ENCODE measurements around the gene ADPRHL1. TPM values are rescaled to one million over a fixed set of nuclear protein-coding genes. Genes with fewer than 3 reads are reported as not detected.
"Not testable (repeated sequence)": the region's sequence is repeated elsewhere in the genome, so short reads cannot be mapped to it uniquely, and the experiment has no call there.

Gene ADPRHL1
- total RNA-seq, 1 experiment from 2014 or later, result 11.5 TPM

GRCh38 chr13:113393226-113393562 lies 60.1 kb downstream of the ADPRHL1 start:
- ChIA-PET CTCF (no interaction called here), POLR2A (ENCODE audit: unreplicated experiment) (no interaction called here)
- Histone ChIP-seq H2AFZ (no peak overlapping the region), H3K4me3 (peak overlapping the region; percentile 59; the same call in 1 of the 2 replicates), H4K20me1 (ENCODE audit: insufficient read depth) (no peaks in the 10 kb centered on the region), H3K4me1 (replicated peaks; ENCODE audit: insufficient read depth) (0 out of 2 replicates have a peak, but pooled peaks cover 4% of the 10 kb centered on the region), H3K27me3 (ENCODE audit: insufficient read depth, low read depth) (peaks cover 34% of the 10 kb centered on the region), H3F3A (ENCODE audit: insufficient read depth, low read depth) (peaks cover 15% of the 10 kb centered on the region; the same call in 1 of the 2 replicates), H3K79me2 (ENCODE audit: low read depth) (no peaks in the 10 kb centered on the region), H3K9me3 (ENCODE audit: insufficient read depth, low read depth) (no peaks in the 10 kb centered on the region), H3K27ac (no peak overlapping the region), H3K4me2 (peak overlapping the region; percentile 87), H3K36me3 (ENCODE audit: low read depth) (no peaks in the 10 kb centered on the region), H3K9me2 (ENCODE audit: insufficient read depth) (no peaks in the 10 kb centered on the region)
- no TSS peak for BruUV-seq (replicated peaks)
- no peak for DNase-seq
- TF ChIP-seq EZH2 (IDR thresholded peaks at IDR 0.05; ENCODE audit: low read depth), result no peak
- TF ChIP-seq CTCF (conservative IDR thresholded peaks at IDR 0.05), result no peak
- intact Hi-C loops (cut with micrococcal nuclease; ENCODE audit: unreplicated experiment), result loop anchor here (5.0 kb wide), 1 partner anchor 54 kb away; no protein-coding TSS in a partner anchor

- no peak overlapping the region for H2AFZ ChIP-seq
- DNase-seq, result no peak
- H3K79me2 ChIP-seq (ENCODE audit: low read depth), result no peaks in the 10 kb centered on the region
- CTCF ChIA-PET, result interaction anchor here (0.7 kb wide), 1 partner anchor 408 kb away, joined by 3 read pairs; no protein-coding TSS in a partner anchor
- peaks cover 15% of the 10 kb centered on the region; the same call in 1 of the 2 replicates for H3F3A ChIP-seq (ENCODE audit: insufficient read depth, low read depth)
- no peak for TF ChIP-seq EZH2 (IDR thresholded peaks at IDR 0.05; ENCODE audit: low read depth)
- no peak for TF ChIP-seq CTCF (conservative IDR thresholded peaks at IDR 0.05)
- no peak overlapping the region for H3K27ac ChIP-seq
- H3K4me3 ChIP-seq, result no peak overlapping the region
- no peaks in the 10 kb centered on the region for H4K20me1 ChIP-seq (ENCODE audit: insufficient read depth)
- POLR2A ChIA-PET (ENCODE audit: unreplicated experiment), result interaction anchor here (0.7 kb wide), 1 partner anchor 449 kb away, joined by 4 read pairs; no protein-coding TSS in a partner anchor
- no TSS peak for BruUV-seq (replicated peaks)
- H3K4me2 ChIP-seq, result no peak overlapping the region
- H3K27me3 ChIP-seq (ENCODE audit: insufficient read depth, low read depth), result peaks cover 56% of the 10 kb centered on the region
- H3K9me2 ChIP-seq (ENCODE audit: insufficient read depth), result no peaks in the 10 kb centered on the region
- no peaks in the 10 kb centered on the region for H3K9me3 ChIP-seq (ENCODE audit: insufficient read depth, low read depth)
- no peaks in the 10 kb centered on the region for H3K36me3 ChIP-seq (ENCODE audit: low read depth)
- intact Hi-C loops (cut with micrococcal nuclease; ENCODE audit: unreplicated experiment), result loop anchor here (5.0 kb wide), 1 partner anchor 56 kb away; no protein-coding TSS in a partner anchor
- H3K4me1 ChIP-seq (replicated peaks; ENCODE audit: insufficient read depth), result 0 out of 2 replicates have a peak, but pooled peaks cover 4% of the 10 kb centered on the region
These were observed 62.3 kb downstream of the ADPRHL1 start for GRCh38 chr13:113390874-113391497.

- POLR2A ChIA-PET (ENCODE audit: unreplicated experiment); H3K79me2 ChIP-seq (ENCODE audit: low read depth); H2AFZ ChIP-seq; H3K4me1 ChIP-seq (replicated peaks; ENCODE audit: insufficient read depth); H4K20me1 ChIP-seq (ENCODE audit: insufficient read depth); intact Hi-C loops (cut with micrococcal nuclease; ENCODE audit: unreplicated experiment); H3K36me3 ChIP-seq (ENCODE audit: low read depth); BruUV-seq (replicated peaks); H3K27ac ChIP-seq; H3K9me3 ChIP-seq (ENCODE audit: insufficient read depth, low read depth); CTCF ChIA-PET; H3K4me3 ChIP-seq; DNase-seq; H3K4me2 ChIP-seq; H3K9me2 ChIP-seq (ENCODE audit: insufficient read depth): not testable (repeated sequence)
- H3F3A ChIP-seq (ENCODE audit: insufficient read depth, low read depth), result peaks cover 15% of the 10 kb centered on the region; the same call in 1 of the 2 replicates
- H3K27me3 ChIP-seq (ENCODE audit: insufficient read depth, low read depth), result peaks cover 70% of the 10 kb centered on the region
These were observed 63.7 kb downstream of the ADPRHL1 start for GRCh38 chr13:113389586-113389985.
